Lung (tissue), 12 donors: ENCODE results near the gene PRKN. TPM values are rescaled to one million over a fixed set of nuclear protein-coding genes. Genes with fewer than 3 reads are reported as not detected.
A peak's percentile ranks its signal among the peaks of the same experiment; 100 is the strongest.
"Not testable (repeated sequence)": the region's sequence is repeated elsewhere in the genome, so short reads cannot be mapped to it uniquely, and the experiment has no call there.

Experiments used
- ATAC-seq: fragments of 200-7000 bp; cut with Tn5 transposase; one replicate; pipeline ENCODE4 v1.9.1; 2020; ENCODE audit warnings: moderate number of reproducible peaks; ENCODE audit not compliant: insufficient read depth, low FRiP score
- DNase-seq, 3 donors: peaks; one replicate each; pipeline ENCODE4 v3.0.0-alpha.2; 2013 to 2017
- H3K27ac ChIP-seq, 2 donors: one replicate each; pipeline ENCODE4 v1.5.1; 2013; ENCODE audit warnings: mild to moderate bottlenecking in 2 of 2, moderate library complexity in 2 of 2, control low read depth in 1 of 2, inconsistent platforms in 1 of 2, low read depth in 1 of 2, low read length in 1 of 2
- H3K27me3 ChIP-seq, 3 donors: one replicate each; pipeline ENCODE4 v1.5.1; 2013; ENCODE audit warnings: low read length in 2 of 3; ENCODE audit not compliant: control insufficient read depth in 3 of 3, insufficient read depth in 3 of 3
- H3K36me3 ChIP-seq, 4 donors: one replicate each; pipeline ENCODE4 v1.5.1; 2013; ENCODE audit warnings: low read length in 4 of 4, mild to moderate bottlenecking in 1 of 4, moderate library complexity in 1 of 4; ENCODE audit not compliant: control insufficient read depth in 4 of 4, insufficient read depth in 4 of 4
- H3K4me1 ChIP-seq, 5 donors: one replicate each; pipeline ENCODE4 v1.5.1; 2013; ENCODE audit warnings: low read length in 5 of 5, mild to moderate bottlenecking in 2 of 5, moderate library complexity in 1 of 5; ENCODE audit not compliant: control insufficient read depth in 5 of 5, insufficient read depth in 5 of 5
- H3K4me3 ChIP-seq: one replicate; pipeline ENCODE4 v1.5.1; 2013; ENCODE audit warnings: mild to moderate bottlenecking, control low read depth, moderate library complexity
- H3K9ac ChIP-seq, 2 donors: one replicate each; pipeline ENCODE4 v1.5.1; 2013; ENCODE audit warnings: low read length in 2 of 2, control low read depth in 1 of 2; ENCODE audit not compliant: insufficient read depth in 1 of 2
- H3K9me3 ChIP-seq, 4 donors: one replicate each; pipeline ENCODE4 v1.5.1; 2013; ENCODE audit warnings: low read length in 3 of 4, mild to moderate bottlenecking in 1 of 4, moderate library complexity in 1 of 4; ENCODE audit not compliant: control insufficient read depth in 4 of 4, insufficient read depth in 3 of 4
- WGBS, 2 donors: extraction: QIAGEN DNeasy Blood & Tissue Kit; methylation state at CpG; one replicate each; pipeline ENCODE4 v1.1.7; 2013; 5-methylcytosine and 5-hydroxymethylcytosine counted together
- polyA plus RNA-seq, 2 donors: library from polyadenylated mRNA; stranded (reverse); fragments of 200-250 nt; gene quantifications; one replicate each; pipeline ENCODE4 v1.2.1, GENCODE V29; 2013
- total RNA-seq, 2 donors: library from RNA; depleted of rRNA in 1 of 2; stranded (reverse); fragments of >200 nt in 1 of 2; gene quantifications; one replicate each; pipeline ENCODE4 v1.2.1, GENCODE V29; 2014 to 2021
- TF ChIP-seq, protein P1 (sequence below): IDR thresholded peaks from 2 replicates; pipeline ENCODE4 v1.5.1; 2012; ENCODE audit warnings: mild to moderate bottlenecking; ENCODE audit errors: control extremely low read depth, extremely low read depth
- donor health status: control.
- donor health status: control.
- donor health status: Bipolar disorder and iron deficiency.
- donor health status: healthy.
- donor health status: DM: yes; HTN: yes; CAD: no.

PRKN gene
- total and polyA plus RNA-seq, 4 donors = 0.27 to 11.2 (median 3.1) TPM

GRCh38 chr6:161829291-161829729 is 898.3 kb downstream of the PRKN start:
- no peak overlapping the region for H3K9ac ChIP-seq
- TF ChIP-seq, protein P1, sequence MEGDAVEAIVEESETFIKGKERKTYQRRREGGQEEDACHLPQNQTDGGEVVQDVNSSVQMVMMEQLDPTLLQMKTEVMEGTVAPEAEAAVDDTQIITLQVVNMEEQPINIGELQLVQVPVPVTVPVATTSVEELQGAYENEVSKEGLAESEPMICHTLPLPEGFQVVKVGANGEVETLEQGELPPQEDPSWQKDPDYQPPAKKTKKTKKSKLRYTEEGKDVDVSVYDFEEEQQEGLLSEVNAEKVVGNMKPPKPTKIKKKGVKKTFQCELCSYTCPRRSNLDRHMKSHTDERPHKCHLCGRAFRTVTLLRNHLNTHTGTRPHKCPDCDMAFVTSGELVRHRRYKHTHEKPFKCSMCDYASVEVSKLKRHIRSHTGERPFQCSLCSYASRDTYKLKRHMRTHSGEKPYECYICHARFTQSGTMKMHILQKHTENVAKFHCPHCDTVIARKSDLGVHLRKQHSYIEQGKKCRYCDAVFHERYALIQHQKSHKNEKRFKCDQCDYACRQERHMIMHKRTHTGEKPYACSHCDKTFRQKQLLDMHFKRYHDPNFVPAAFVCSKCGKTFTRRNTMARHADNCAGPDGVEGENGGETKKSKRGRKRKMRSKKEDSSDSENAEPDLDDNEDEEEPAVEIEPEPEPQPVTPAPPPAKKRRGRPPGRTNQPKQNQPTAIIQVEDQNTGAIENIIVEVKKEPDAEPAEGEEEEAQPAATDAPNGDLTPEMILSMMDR = no peak
- H3K9me3 ChIP-seq = no peaks in the 10 kb centered on the region
- H3K27ac ChIP-seq = no peak overlapping the region
- no peak overlapping the region for H3K4me3 ChIP-seq
- DNase-seq (no peak), ATAC-seq (no peak)
- no peaks in the 10 kb centered on the region for H3K27me3 ChIP-seq
- H3K4me1 ChIP-seq = no peaks in the 10 kb centered on the region
- 35 to 65% methylated on average over 9 of the region's 9 CpGs for WGBS, 2 donors
- H3K36me3 ChIP-seq = no peaks in the 10 kb centered on the region

- Histone ChIP-seq H3K4me3 (no peak overlapping the region), H3K27ac (no peak overlapping the region), H3K36me3 (no peaks in the 10 kb centered on the region), H3K4me1 (no peaks in the 10 kb centered on the region), H3K9me3 (no peaks in the 10 kb centered on the region), H3K27me3 (no peaks in the 10 kb centered on the region), H3K9ac (no peak overlapping the region)
- DNase-seq = peak in 1 of 3 donors; percentile 14
- TF ChIP-seq, protein P1 = no peak
- 23 to 50% methylated on average over 9 of the region's 9 CpGs for WGBS, 2 donors
- no peak for ATAC-seq
Measured at GRCh38 chr6:161828355-161828754, 899.2 kb downstream of the PRKN start.

GRCh38 chr6:161826512-161826911 is 901.1 kb downstream of the PRKN start:
- TF ChIP-seq, protein P1 = no peak
- no peak overlapping the region for H3K9ac ChIP-seq

GRCh38 chr6:161822204-161822603 is 905.4 kb downstream of the PRKN start:
- H3K27me3 ChIP-seq, H3K27ac ChIP-seq, ATAC-seq, DNase-seq, H3K4me1 ChIP-seq, H3K36me3 ChIP-seq, H3K4me3 ChIP-seq, H3K9me3 ChIP-seq, H3K9ac ChIP-seq: not testable (repeated sequence)
- 96 to 97% methylated on average over 9 of the region's 9 CpGs for WGBS, 2 donors

More at GRCh38 chr6:161826512-161826911, 901.1 kb downstream of the PRKN start:
- Histone ChIP-seq H3K4me1 (no peaks in the 10 kb centered on the region), H3K27me3 (no peaks in the 10 kb centered on the region), H3K27ac (no peak overlapping the region), H3K36me3 (no peaks in the 10 kb centered on the region), H3K9me3 (no peaks in the 10 kb centered on the region), H3K4me3 (no peak overlapping the region)
- 88 to 90% methylated on average over 6 of the region's 6 CpGs for WGBS, 2 donors
- ATAC-seq (no peak), DNase-seq (no peak)
